Endodermal cell (in vitro differentiated cells): Measurements from ENCODE around the gene CTCFL. TPM values are rescaled to one million over a fixed set of nuclear protein-coding genes. Genes with fewer than 3 reads are reported as not detected.

Source experiments
- DNase-seq: peaks from one replicate; pipeline ENCODE4 v3.0.0-alpha.2; 2017
- H3K27ac ChIP-seq: 2 replicates; pipeline ENCODE4 v1.5.1; 2013; ENCODE audit warnings: mild to moderate bottlenecking, low read depth, low read length, moderate library complexity
- H3K27me3 ChIP-seq: 2 replicates; pipeline ENCODE4 v1.6.1; 2013; ENCODE audit warnings: mild to moderate bottlenecking, low read length, moderate library complexity; ENCODE audit not compliant: insufficient read depth, control insufficient read depth, poor library complexity, severe bottlenecking
- H3K36me3 ChIP-seq: 2 replicates; pipeline ENCODE4 v1.7.0; 2013; ENCODE audit warnings: mild to moderate bottlenecking, low read length, moderate library complexity; ENCODE audit not compliant: control insufficient read depth, insufficient read depth
- H3K4me1 ChIP-seq: one replicate; pipeline ENCODE4 v1.7.0; 2013; ENCODE audit warnings: low read length; ENCODE audit not compliant: control insufficient read depth, insufficient read depth
- H3K4me3 ChIP-seq: 2 replicates; pipeline ENCODE4 v1.5.1; 2013; ENCODE audit warnings: mild to moderate bottlenecking, low read length, moderate library complexity
- H3K9ac ChIP-seq: 2 replicates; pipeline ENCODE4 v1.6.1; 2013; ENCODE audit warnings: mild to moderate bottlenecking, low read length, moderate library complexity; ENCODE audit not compliant: poor library complexity, severe bottlenecking; ENCODE audit errors: extremely low read depth
- H3K9me3 ChIP-seq: 2 replicates; pipeline ENCODE4 v1.6.1; 2013; ENCODE audit warnings: mild to moderate bottlenecking, low read length, moderate library complexity; ENCODE audit not compliant: control insufficient read depth
- H3K27ac Mint-ChIP-seq: 2 replicates; pipeline ENCODE4 v1.8.0; 2020; ENCODE audit warnings: mixed read lengths
- H3K27me3 Mint-ChIP-seq: 2 replicates; pipeline ENCODE4 v1.8.0; 2021; ENCODE audit warnings: mild to moderate bottlenecking, mixed read lengths; ENCODE audit not compliant: insufficient read depth
- H3K36me3 Mint-ChIP-seq: 2 replicates; pipeline ENCODE4 v1.8.0; 2020; ENCODE audit warnings: low read depth, mixed read lengths
- H3K4me1 Mint-ChIP-seq: 2 replicates; pipeline ENCODE4 v1.8.0; 2020; ENCODE audit warnings: mixed read lengths
- H3K4me3 Mint-ChIP-seq: 2 replicates; pipeline ENCODE4 v1.8.0; 2020; ENCODE audit warnings: mild to moderate bottlenecking, moderate library complexity, mixed read lengths
- H3K9me3 Mint-ChIP-seq: 2 replicates; pipeline ENCODE4 v1.8.0; 2020; ENCODE audit warnings: mild to moderate bottlenecking, mixed read lengths
- CTCF ChIP-seq: fragments of 200-600 bp; sonication (generic); conservative IDR thresholded peaks from 2 replicates; pipeline ENCODE4 v1.5.0; 2021; ENCODE audit warnings: antibody characterized with exemption, mild to moderate bottlenecking
- WGBS, 2 experiments: methylation state at CpG; one replicate each; pipeline versions ENCODE4 v1.1.5 to v1.1.7; 2013; ENCODE audit warnings: missing lambda C conversion rate in 2 of 2, mixed read lengths in 1 of 2; ENCODE audit not compliant: insufficient coverage in 1 of 2, insufficient read length in 1 of 2; 5-methylcytosine and 5-hydroxymethylcytosine counted together
- total RNA-seq, 2 donors: library from RNA; stranded (reverse); fragmentation: NEBNext Ultra II Directional in 1 of 2; extraction: Animal tissue kit (Norgen Biotek cat#: 25700) in 1 of 2; gene quantifications; 2 replicates in 1 of 2; 3 replicates in 1 of 2; pipeline ENCODE4 v1.2.1, GENCODE V29; 2021

Gene CTCFL
- total RNA-seq, 2 donors from 2014 or later: 0.33 to 1.4 TPM

GRCh38 chr20:57500962-57501361 lies 24.0 kb downstream of the CTCFL start:
- TF ChIP-seq CTCF: no peak
- peaks cover 25% of the 10 kb centered on the region for H3K4me1 Mint-ChIP-seq
- Histone ChIP-seq H3K4me1 (no peaks in the 10 kb centered on the region), H3K36me3 (no peaks in the 10 kb centered on the region), H3K27me3 (peaks cover 4% of the 10 kb centered on the region), H3K4me3 (no peak overlapping the region), H3K27ac (peak overlapping the region; percentile 46), H3K9ac (no peak overlapping the region), H3K9me3 (no peaks in the 10 kb centered on the region)
- H3K4me3 Mint-ChIP-seq: no peak overlapping the region
- 81 to 90% methylated on average over 12 to 17 of the region's 17 CpGs for WGBS, 2 experiments
- no peaks in the 10 kb centered on the region for H3K36me3 Mint-ChIP-seq
- no peak overlapping the region for H3K27ac Mint-ChIP-seq
- H3K9me3 Mint-ChIP-seq: no peaks in the 10 kb centered on the region
- DNase-seq: no peak
- H3K27me3 Mint-ChIP-seq: peaks cover 28% of the 10 kb centered on the region

- peaks cover 25% of the 10 kb centered on the region for H3K4me1 Mint-ChIP-seq
- H3K9me3 Mint-ChIP-seq: no peaks in the 10 kb centered on the region
- no peak for TF ChIP-seq CTCF
- Histone ChIP-seq H3K27me3 (no peaks in the 10 kb centered on the region), H3K36me3 (no peaks in the 10 kb centered on the region), H3K9ac (no peak overlapping the region), H3K27ac (no peak overlapping the region), H3K4me1 (no peaks in the 10 kb centered on the region), H3K4me3 (no peak overlapping the region), H3K9me3 (no peaks in the 10 kb centered on the region)
- peaks cover 24% of the 10 kb centered on the region for H3K27me3 Mint-ChIP-seq
- no peak overlapping the region for H3K27ac Mint-ChIP-seq
- no peaks in the 10 kb centered on the region for H3K36me3 Mint-ChIP-seq
- DNase-seq: no peak
- H3K4me3 Mint-ChIP-seq: no peak overlapping the region
- WGBS, 2 experiments: 86% methylated on average over 6 to 7 of the region's 7 CpGs
These were observed 24.7 kb downstream of the CTCFL start for GRCh38 chr20:57500235-57500634.

GRCh38 chr20:57499676-57500075 lies 25.3 kb downstream of the CTCFL start:
- Histone ChIP-seq H3K27ac (no peak overlapping the region), H3K27me3 (no peaks in the 10 kb centered on the region), H3K9ac (no peak overlapping the region), H3K4me1 (no peaks in the 10 kb centered on the region), H3K4me3 (no peak overlapping the region), H3K9me3 (no peaks in the 10 kb centered on the region), H3K36me3 (no peaks in the 10 kb centered on the region)
- Mint-ChIP-seq H3K9me3 (no peaks in the 10 kb centered on the region), H3K27me3 (peaks cover 22% of the 10 kb centered on the region), H3K4me3 (no peak overlapping the region), H3K36me3 (no peaks in the 10 kb centered on the region), H3K4me1 (peaks cover 28% of the 10 kb centered on the region), H3K27ac (no peak overlapping the region)
- WGBS, 2 experiments: 75 to 80% methylated on average over 6 to 14 of the region's 14 CpGs
- TF ChIP-seq CTCF: no peak
- DNase-seq: peak; percentile 64
